HG03103 (cell line): Measurements from ENCODE around the gene TFAP2D.

Experiments used
- ATAC-seq: cut with Tn5 transposase; IDR thresholded peaks from one replicate; pipeline ENCODE4 v1.9.1; 2021; ENCODE audit warnings: low read depth; ENCODE audit not compliant: unreplicated experiment

TFAP2D gene

DNA sequence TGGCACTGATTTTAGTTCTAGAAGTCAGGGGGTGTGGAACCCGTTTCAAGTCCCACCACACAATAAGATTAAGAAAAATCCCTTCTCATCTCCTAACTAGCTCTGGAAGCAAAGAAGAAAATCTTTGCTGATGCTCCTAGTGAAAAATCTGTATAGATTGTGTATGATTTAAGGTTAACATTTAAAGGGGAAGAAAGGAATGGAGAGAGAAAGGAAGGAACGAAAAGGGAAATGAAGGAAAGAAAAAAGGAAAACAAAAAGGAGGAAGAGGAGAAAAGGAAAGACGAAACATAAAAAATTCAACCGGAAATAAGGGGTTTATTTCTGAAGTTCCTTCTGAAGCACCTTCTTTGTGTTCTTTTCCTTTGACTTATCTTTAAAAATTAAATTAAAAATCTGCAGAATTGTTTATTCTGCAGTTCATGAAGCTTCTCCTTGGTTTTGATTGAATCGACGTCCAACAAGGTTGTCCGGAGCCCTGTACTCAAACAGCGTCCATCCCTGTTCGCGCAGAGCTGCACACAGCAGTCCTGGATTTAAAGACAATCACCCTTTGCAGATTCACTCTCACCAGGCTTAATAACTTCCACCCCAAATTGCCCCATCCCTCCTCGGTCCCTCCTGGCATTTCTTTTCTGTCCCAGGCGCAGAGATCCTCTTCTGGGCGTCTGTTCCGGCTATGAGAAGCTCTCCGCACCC lies 103.8 kb downstream of the TFAP2D start:
- ATAC-seq: no peak

DNA sequence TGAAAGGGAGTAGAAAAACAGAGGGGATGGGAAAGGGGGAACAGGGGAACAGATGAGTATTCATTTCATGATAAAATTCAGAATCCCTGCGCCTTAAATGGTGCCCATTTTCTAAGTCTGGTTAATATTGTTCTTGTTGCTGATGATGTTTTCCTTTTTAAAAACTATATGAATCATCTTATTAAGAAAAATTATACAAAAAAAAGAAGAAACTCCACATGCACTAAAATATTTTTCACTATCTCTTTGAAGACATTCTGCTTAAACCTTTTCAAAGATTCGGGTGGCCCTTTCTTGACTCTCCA lies 104.3 kb downstream of the TFAP2D start:
- no peak for ATAC-seq

DNA sequence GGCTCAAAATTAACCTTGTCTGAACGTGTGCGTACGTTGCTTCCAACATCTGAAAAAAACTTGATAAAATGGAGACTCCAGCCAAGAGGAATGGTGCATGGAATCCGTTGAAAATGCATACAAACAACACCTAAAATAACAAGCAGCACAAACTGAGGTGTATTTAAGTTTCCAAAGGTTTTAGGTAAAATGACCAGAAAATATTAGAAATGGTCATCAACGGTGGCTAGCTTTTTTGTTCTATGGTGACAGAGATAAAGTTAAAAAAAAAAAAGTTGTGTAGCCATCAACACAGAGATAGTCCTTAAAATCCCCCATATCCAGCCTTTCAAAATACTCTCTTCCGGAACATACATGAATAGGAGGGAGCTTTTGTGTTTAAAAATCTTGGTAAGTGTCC lies 104.7 kb downstream of the TFAP2D start:
- ATAC-seq: no peak

DNA sequence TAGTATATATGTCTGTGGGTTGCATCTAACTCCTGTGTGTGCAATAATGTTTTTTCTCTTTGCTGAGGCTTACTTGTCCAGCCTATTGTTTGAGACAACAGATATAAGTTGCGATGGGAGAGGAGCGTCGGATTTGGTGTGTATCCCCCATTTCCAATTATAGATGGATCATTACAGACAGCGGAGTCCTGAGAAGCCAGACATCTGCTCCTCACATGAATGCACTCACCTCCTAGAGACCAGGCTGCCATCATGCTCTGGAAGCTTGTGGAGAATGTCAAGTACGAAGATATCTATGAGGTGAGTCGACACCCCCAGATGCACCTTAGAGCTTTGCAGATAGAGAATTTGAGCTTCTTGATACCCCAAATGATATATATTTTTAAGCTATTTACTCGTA lies 105.3 kb downstream of the TFAP2D start, which contains the start of gene TFAP2B:
Gene TFAP2B, plus strand, starts transcription at position 199 of the 400 bp plus-strand sequence. Its CDS starts 21 bp downstream, at position 220.
- ATAC-seq: no peak

DNA sequence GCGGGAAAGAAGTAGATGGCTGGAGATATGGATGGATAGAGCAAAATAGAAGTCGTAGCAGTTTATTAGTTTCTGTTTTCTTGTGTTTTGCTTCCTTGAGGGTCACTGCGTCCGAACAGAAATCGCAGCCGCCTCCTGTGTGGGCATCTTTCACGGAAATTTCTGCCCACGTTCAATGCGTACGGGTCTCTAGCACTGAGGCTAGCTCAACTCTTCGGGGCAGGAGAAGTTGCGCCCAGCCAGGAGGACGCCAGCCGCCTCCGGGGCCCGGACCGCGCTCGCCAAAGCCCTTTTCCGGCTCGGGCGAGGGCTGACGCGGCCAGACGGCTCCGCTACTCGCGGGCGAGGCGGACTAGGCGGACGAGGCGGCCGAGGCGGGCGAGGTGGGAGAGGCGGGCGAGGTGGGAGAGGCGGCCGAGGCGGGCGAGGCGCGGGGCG lies 106.2 kb downstream of the TFAP2D start:
- ATAC-seq: no peak

DNA sequence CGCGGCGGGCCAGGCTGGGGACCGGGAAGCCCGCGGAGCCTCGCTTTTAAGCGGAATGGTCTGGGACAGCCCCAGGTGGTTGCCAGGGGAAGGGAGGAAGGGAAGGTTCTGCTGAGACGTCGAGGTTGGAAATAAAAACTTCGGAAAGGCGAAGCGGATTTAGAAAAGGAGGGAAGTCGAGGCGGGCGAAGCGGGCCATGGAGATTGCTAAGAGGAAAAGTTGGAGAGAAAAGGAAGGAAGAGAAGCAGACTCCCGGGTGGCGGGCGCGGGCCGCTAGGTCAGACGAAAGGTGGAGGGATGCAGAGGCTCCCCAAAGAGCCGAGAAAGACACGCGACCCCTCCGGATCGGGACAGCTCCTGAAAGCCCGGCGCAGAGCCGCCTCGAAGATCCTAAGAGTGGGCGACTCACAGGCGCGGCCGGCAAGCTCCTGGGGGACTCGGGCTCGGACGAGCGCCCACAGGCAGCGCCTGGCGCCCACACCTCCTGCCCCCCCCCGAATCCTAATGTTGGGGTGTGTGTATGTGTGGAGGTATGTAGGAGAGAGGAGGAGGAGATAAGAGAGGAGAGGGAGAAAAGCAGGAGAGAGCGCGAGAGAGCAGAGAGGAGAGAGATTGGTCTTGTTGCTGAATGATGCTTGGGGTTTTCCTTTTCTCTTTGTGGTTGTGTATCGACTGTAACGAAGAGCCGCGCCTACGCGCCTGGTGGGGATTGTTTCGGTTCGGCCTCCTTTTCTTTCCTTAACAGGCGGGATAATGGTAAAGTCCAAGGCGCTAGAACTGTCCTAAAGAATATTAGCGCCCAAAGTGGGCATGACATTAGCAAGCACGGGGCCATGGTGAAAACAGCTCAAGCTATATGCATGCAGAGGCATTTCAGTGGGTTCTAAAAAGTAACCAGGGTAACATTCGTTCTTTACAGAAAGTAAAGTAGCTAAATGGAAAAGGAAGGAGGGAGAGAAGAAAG lies 106.9 kb downstream of the TFAP2D start:
- no peak for ATAC-seq

DNA sequence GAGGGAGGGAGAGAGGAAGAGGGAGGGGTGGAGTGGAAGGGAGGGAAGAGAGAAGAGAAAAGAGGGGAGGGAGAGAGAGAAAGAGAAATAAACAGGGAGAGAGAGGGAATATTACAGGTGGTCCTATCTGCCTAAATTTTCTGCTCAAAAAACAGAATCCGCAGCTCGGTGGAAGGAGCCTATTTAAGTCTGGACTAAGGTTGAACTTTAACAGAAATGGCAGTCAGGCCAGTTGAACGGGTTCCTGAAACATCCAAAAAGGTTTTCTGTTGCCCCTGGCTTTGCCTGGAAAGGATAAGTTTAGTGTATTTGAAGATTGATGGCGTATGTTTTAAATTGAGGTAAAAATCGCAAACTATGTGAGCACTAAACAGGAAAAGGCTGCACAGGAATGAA lies 107.5 kb downstream of the TFAP2D start:
- ATAC-seq: no peak

DNA sequence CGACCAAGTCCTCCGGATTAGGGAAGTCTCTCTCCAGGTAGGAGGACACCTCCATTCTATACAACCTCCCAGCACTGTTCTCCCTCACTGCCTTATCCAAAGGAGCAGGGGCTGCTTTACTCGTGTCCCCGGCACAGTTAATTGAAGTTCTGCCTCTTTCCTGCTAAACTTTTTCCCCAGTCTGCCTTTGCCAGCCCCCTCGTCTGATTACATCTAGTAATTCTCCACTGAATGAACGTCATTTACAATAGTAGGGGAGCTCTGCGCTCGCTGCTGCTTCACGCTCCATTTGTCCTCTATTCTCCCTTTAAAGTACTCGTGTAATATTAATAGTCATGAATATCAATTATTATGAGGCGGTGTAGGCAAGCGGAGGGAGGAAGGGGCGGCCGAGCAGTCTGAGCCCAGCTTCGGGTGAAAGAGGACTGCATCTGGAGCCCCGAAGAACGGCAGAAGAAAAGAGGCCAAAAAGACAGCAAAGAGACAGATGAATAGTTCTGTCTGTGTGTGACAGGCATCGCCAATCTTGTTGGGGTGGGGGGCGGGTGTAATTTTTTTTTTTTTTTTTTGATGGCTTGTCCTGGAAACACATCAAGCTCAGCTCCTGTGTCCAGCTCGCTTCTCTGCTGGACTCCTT lies 108.2 kb downstream of the TFAP2D start:
- no peak for ATAC-seq

DNA sequence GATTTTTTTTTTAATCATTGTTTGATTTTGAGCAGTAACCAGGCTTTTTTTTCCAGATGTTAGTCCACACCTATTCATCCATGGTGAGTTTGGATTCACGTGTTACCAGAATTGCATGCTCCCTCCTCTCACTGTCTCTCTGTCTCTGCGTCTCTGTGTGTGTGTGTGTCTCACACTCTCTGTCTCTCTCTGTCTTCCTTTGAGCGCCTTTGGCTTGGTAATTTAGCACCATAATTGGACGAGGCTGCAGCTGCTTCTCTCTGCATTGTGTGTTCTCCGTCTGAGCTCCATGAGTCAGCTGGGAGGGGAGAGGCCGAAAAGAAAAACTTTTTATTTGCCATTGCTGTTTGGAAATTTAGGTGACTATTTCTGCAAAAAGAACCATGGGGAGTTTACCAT lies 108.8 kb downstream of the TFAP2D start:
- ATAC-seq: no peak
